SJCRH30 (cell line): ENCODE data around the gene HTR6. TPM values are rescaled to one million over a fixed set of nuclear protein-coding genes. Genes with fewer than 3 reads are reported as not detected.
A peak's percentile ranks its signal among the peaks of the same experiment; 100 is the strongest.

Source experiments
- DNase-seq, 2 experiments: peaks; one replicate each; pipeline ENCODE4 v3.0.0-alpha.2; 2015 to 2020
- H3K27ac ChIP-seq: fragments of 250-450 bp; sonication (Bioruptor Pico); 2 replicates; pipeline ENCODE4 v1.5.1; 2020; ENCODE audit warnings: mild to moderate bottlenecking, moderate library complexity
- H3K27me3 ChIP-seq: fragments of 250-450 bp; sonication (Bioruptor Pico); 2 replicates; pipeline ENCODE4 v1.5.1; 2020; ENCODE audit warnings: mild to moderate bottlenecking, moderate library complexity
- H3K36me3 ChIP-seq: fragments of 250-450 bp; sonication (Bioruptor Pico); 2 replicates; pipeline ENCODE4 v1.5.1; 2020; ENCODE audit warnings: mild to moderate bottlenecking, moderate library complexity
- H3K4me1 ChIP-seq: fragments of 250-450 bp; sonication (Bioruptor Pico); 2 replicates; pipeline ENCODE4 v1.5.1; 2020; ENCODE audit warnings: mild to moderate bottlenecking, moderate library complexity
- H3K4me3 ChIP-seq: fragments of 250-450 bp; sonication (Bioruptor Pico); 2 replicates; pipeline ENCODE4 v1.5.1; 2020; ENCODE audit warnings: mild to moderate bottlenecking, moderate library complexity
- H3K9me3 ChIP-seq: fragments of 250-450 bp; sonication (Bioruptor Pico); replicated peaks from 2 replicates; pipeline ENCODE4 v1.5.1; 2020; ENCODE audit warnings: mild to moderate bottlenecking, moderate library complexity
- total RNA-seq: library from RNA; depleted of rRNA; stranded (reverse); fragments of >200 nt; shearing (Covaris generic); gene quantifications from 2 replicates; pipeline ENCODE4 v1.2.3, GENCODE V29; 2014

The HTR6 gene
- total RNA-seq, 1 experiment from 2014 or later, result not detected

DNA sequence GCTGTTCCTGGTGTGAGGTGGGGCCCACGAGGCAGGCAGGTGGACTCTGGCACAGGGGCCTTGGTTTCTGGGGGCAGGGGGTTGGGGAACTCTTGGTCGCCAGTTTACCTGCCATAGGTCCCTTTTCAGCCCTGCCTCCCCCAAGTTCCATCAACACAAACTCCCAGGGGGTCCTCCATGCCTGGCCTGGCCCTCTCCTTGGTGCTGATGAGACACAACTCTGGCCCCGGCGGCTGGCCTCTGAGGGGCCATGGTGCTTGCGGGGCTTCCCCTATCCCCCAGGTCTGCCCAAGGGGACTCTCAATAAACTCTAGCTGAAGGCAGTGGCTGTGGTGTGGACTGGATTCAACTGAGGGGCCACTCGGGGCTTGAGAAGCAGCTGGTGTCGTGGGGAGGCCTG lies 16.0 kb downstream of the HTR6 start:
- DNase-seq, result no peak
- no peak overlapping the region for H3K27ac ChIP-seq
- no peaks in the 10 kb centered on the region for H3K27me3 ChIP-seq
- no peak overlapping the region for H3K4me3 ChIP-seq
- H3K36me3 ChIP-seq, result no peaks in the 10 kb centered on the region; the same call in 1 of the 2 replicates
- H3K4me1 ChIP-seq, result no peaks in the 10 kb centered on the region
- H3K9me3 ChIP-seq, result no peaks in the 10 kb centered on the region

- Histone ChIP-seq H3K4me1 (no peaks in the 10 kb centered on the region), H3K27ac (no peak overlapping the region), H3K4me3 (no peak overlapping the region), H3K36me3 (no peaks in the 10 kb centered on the region; the same call in 1 of the 2 replicates), H3K9me3 (peaks cover under 1% of the 10 kb centered on the region; the same call in 1 of the 2 replicates), H3K27me3 (no peaks in the 10 kb centered on the region)
- no peak for DNase-seq
Observed at GRCh38 chr1:19682257-19682656, 17.6 kb downstream of the HTR6 start.

- H3K4me3 ChIP-seq, result no peak overlapping the region
- H3K36me3 ChIP-seq, result no peaks in the 10 kb centered on the region; the same call in 1 of the 2 replicates
- peaks cover 3% of the 10 kb centered on the region; the same call in 1 of the 2 replicates for H3K9me3 ChIP-seq
- no peaks in the 10 kb centered on the region for H3K27me3 ChIP-seq
- no peak overlapping the region for H3K27ac ChIP-seq
- H3K4me1 ChIP-seq, result no peaks in the 10 kb centered on the region
- no peak for DNase-seq
Observed at GRCh38 chr1:19682901-19683300, 18.2 kb downstream of the HTR6 start.

GRCh38 chr1:19683351-19683750 lies 18.7 kb downstream of the HTR6 start:
- Histone ChIP-seq H3K27ac (no peak overlapping the region), H3K9me3 (peaks cover 3% of the 10 kb centered on the region; the same call in 1 of the 2 replicates), H3K27me3 (no peaks in the 10 kb centered on the region), H3K4me1 (no peaks in the 10 kb centered on the region), H3K4me3 (no peak overlapping the region), H3K36me3 (no peaks in the 10 kb centered on the region; the same call in 1 of the 2 replicates)
- DNase-seq, result no peak

- Histone ChIP-seq H3K4me3 (no peak overlapping the region), H3K27me3 (no peaks in the 10 kb centered on the region), H3K36me3 (no peaks in the 10 kb centered on the region; the same call in 1 of the 2 replicates), H3K27ac (no peak overlapping the region), H3K4me1 (no peaks in the 10 kb centered on the region), H3K9me3 (peaks cover 3% of the 10 kb centered on the region; the same call in 1 of the 2 replicates)
- no peak for DNase-seq
Observed at GRCh38 chr1:19684677-19685076, 20.0 kb downstream of the HTR6 start.

DNA sequence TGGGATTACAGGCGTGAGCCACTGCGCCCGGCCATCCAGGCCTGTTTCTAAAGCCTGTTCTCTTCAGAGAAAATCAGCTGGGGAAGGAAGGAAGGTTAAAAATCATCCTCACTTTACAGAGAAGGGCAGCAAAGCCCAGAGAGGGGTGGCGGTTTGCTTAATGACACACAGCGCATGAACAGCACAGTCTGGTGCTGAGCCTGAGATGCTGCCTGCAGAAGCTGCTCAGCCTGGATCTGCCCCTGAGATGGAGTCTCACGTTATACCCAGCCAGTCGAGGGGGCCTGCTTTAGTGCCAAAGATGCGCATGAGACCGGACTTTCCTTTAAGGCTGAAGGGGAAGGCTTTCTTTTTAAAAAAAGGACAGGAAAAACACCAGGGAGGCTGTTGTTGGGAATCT lies 21.3 kb downstream of the HTR6 start:
- H3K27ac ChIP-seq, result no peak overlapping the region
- no peak overlapping the region for H3K4me3 ChIP-seq
- no peak for DNase-seq
- no peaks in the 10 kb centered on the region for H3K27me3 ChIP-seq
- no peaks in the 10 kb centered on the region; the same call in 1 of the 2 replicates for H3K36me3 ChIP-seq
- no peaks in the 10 kb centered on the region for H3K4me1 ChIP-seq
- H3K9me3 ChIP-seq, result peaks cover 3% of the 10 kb centered on the region; the same call in 1 of the 2 replicates

- no peaks in the 10 kb centered on the region for H3K27me3 ChIP-seq
- H3K36me3 ChIP-seq, result no peaks in the 10 kb centered on the region
- no peak overlapping the region for H3K27ac ChIP-seq
- no peak for DNase-seq
- no peaks in the 10 kb centered on the region for H3K4me1 ChIP-seq
- H3K4me3 ChIP-seq, result no peak overlapping the region
- H3K9me3 ChIP-seq, result peaks cover 3% of the 10 kb centered on the region; the same call in 1 of the 2 replicates
Observed at GRCh38 chr1:19687414-19687813, 22.7 kb downstream of the HTR6 start.

DNA sequence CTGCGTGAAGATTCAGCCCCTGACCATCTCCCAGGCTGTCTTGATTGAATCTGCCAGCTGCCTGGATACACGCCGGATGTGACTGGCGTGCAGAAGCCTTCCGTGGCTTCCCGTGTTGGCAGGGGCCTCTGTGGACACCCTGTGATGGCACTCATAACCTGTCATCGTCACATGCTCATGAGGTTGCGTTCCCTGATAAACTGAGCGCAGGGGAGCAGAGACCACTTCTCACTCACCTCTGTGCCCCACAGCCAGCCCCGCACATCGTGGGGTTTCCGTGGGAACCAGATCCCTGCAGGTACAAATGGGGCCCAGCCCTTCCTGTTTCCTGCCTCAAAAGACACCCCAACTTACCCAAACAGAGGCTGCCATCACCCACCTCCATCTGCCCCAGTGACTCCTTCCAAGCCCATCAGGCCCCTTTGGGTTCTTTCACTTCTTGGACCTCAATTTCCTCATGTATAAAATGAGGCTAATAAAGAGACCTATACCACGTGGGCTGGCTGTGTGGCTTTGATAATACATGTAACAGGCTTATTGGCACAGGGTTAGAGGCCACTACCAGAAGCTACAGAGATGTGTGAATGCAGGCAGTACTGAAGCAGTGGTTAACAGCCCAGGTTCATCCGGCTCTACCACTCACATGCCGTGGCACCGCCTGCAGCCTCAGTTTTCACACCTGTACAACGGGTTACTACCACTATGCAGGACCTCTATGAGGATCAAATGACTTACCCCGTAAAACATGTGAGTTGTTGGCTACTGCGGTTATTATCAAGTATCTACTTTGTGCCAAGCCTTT lies 23.6 kb downstream of the HTR6 start:
- Histone ChIP-seq H3K9me3 (peaks cover 3% of the 10 kb centered on the region; the same call in 1 of the 2 replicates), H3K4me1 (no peaks in the 10 kb centered on the region), H3K36me3 (no peaks in the 10 kb centered on the region), H3K27ac (no peak overlapping the region), H3K27me3 (no peaks in the 10 kb centered on the region), H3K4me3 (no peak overlapping the region)
- peak; percentile 44 to 55 for DNase-seq

GRCh38 chr1:19689085-19689757 lies 24.5 kb downstream of the HTR6 start:
- H3K9me3 ChIP-seq, result peaks cover 3% of the 10 kb centered on the region; the same call in 1 of the 2 replicates
- no peak overlapping the region for H3K27ac ChIP-seq

DNA sequence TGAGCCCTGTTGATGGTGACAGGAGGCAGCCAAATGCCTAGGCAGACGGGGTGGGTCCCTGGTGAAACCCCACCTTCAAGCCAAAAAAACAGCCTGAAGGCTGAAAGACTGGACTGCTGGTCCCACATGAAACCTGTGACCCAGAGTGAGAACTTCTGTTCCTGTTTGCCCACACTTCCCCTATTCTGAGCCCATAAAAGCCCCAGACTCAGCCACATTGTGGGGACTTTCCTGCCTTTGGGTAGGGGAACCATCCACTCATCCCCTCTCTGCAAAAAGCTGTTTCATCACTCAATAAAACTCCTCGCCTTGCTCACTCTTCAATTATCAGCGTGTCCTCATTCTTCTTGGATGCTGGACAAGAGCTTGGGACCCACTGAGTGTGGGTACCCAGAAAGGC lies 25.2 kb downstream of the HTR6 start:
- Histone ChIP-seq H3K4me1 (no peaks in the 10 kb centered on the region), H3K4me3 (no peak overlapping the region), H3K27ac (no peak overlapping the region), H3K27me3 (no peaks in the 10 kb centered on the region), H3K9me3 (peaks cover 3% of the 10 kb centered on the region; the same call in 1 of the 2 replicates), H3K36me3 (no peaks in the 10 kb centered on the region)
- DNase-seq, result no peak

More at GRCh38 chr1:19689085-19689757, 24.5 kb downstream of the HTR6 start:
- H3K27me3 ChIP-seq, result no peaks in the 10 kb centered on the region
- no peaks in the 10 kb centered on the region for H3K4me1 ChIP-seq
- H3K4me3 ChIP-seq, result no peak overlapping the region
- no peak for DNase-seq
- H3K36me3 ChIP-seq, result no peaks in the 10 kb centered on the region

DNA sequence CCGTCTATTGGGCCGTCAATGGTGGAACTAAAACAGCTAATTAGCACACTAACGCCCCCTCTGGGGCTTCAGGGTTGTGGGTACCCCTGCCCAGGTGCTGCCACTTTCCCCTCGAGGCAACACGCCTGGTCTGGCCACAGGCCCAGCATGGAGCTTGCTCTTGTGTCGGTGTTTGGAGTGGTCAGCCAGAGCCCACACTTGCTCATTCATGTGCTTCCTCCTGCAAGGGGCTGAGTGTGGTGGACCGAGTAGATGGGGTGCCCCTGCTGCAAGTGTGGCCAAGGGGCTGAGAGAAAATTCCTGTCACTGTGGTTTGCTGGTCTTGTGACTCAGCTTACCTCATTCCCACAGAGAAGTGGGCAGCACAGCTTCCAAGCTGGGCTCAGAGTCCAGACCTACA lies 25.7 kb downstream of the HTR6 start:
- Histone ChIP-seq H3K36me3 (no peaks in the 10 kb centered on the region), H3K9me3 (peaks cover 3% of the 10 kb centered on the region; the same call in 1 of the 2 replicates), H3K4me3 (no peak overlapping the region), H3K27ac (no peak overlapping the region), H3K27me3 (no peaks in the 10 kb centered on the region), H3K4me1 (no peaks in the 10 kb centered on the region)
- DNase-seq, result no peak

DNA sequence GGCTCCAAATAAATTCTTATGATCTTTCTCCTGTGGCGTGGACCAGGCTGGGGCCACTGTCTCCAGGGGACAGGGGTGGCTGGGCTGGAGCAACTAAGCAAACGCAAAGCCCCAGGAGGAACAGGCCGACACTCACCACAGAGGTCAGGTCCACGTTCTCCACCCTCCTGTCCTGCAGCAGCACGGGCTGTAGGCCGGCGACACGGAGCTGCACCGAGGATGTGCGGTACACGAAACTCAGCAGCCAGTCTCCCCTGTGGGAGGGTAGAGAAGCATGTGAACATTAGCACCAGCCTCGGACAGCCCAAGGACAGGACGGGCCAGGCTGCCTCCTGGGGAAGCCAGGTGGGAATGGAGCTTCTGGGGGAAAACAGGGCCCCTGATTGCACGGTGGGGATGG lies 29.6 kb downstream of the HTR6 start:
- Histone ChIP-seq H3K4me3 (no peak overlapping the region), H3K36me3 (no peaks in the 10 kb centered on the region), H3K27ac (no peak overlapping the region), H3K27me3 (no peaks in the 10 kb centered on the region), H3K9me3 (no peaks in the 10 kb centered on the region), H3K4me1 (no peaks in the 10 kb centered on the region)
- DNase-seq, result no peak

DNA sequence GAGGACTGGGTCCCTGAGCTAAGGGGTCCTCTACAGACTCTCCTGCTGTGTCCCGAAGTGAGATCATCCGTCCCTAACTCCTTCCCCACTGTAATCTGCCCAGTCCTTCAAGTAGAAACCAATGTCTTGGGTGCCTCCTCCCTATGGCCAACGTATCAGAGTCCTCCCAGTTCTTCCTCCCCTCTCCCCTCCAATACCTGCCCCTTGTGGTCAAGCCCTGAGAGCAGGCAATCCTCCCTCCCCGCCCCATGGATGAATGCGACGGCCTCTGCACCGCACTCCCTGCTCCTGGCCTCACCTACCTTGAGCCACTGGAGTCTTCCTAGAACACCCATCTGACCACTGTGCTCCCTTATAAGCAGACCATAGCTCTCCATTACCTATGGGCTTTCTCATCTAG lies 31.1 kb downstream of the HTR6 start:
- no peaks in the 10 kb centered on the region for H3K9me3 ChIP-seq
- H3K4me1 ChIP-seq, result no peaks in the 10 kb centered on the region
- H3K27me3 ChIP-seq, result no peaks in the 10 kb centered on the region
- no peak overlapping the region for H3K4me3 ChIP-seq
- no peaks in the 10 kb centered on the region for H3K36me3 ChIP-seq
- no peak overlapping the region for H3K27ac ChIP-seq
- no peak for DNase-seq

DNA sequence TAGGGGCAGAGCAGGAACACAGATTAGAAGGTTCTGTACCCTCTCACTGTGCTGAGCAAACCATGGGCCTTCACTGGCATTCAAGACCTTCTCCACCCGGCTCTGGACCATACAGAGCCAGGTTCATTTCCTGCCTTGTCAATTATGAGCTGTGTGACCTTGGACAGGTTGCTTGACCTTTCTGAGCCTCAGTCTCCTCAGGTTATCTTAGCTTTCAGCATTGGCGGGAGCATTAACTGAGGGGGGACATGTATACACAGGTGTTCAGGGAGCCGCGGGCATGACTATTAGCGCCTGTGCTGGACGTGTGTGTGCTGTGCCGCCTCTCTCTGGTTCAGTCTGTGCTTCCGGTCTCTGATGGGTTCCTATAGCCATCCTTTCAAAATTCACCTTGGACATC lies 32.1 kb downstream of the HTR6 start:
- no peaks in the 10 kb centered on the region for H3K27me3 ChIP-seq
- no peaks in the 10 kb centered on the region for H3K9me3 ChIP-seq
- no peaks in the 10 kb centered on the region for H3K4me1 ChIP-seq
- DNase-seq, result no peak
- H3K4me3 ChIP-seq, result no peak overlapping the region
- no peaks in the 10 kb centered on the region for H3K36me3 ChIP-seq
- H3K27ac ChIP-seq, result no peak overlapping the region

- no peaks in the 10 kb centered on the region for H3K36me3 ChIP-seq
- no peak overlapping the region for H3K4me3 ChIP-seq
- DNase-seq, result no peak
- H3K27ac ChIP-seq, result no peak overlapping the region
- no peaks in the 10 kb centered on the region for H3K27me3 ChIP-seq
- no peaks in the 10 kb centered on the region for H3K9me3 ChIP-seq
- no peaks in the 10 kb centered on the region for H3K4me1 ChIP-seq
Observed at GRCh38 chr1:19698181-19698580, 33.5 kb downstream of the HTR6 start.
